ENCODE results near the gene DNAH7.
"Not testable (repeated sequence)": the region's sequence is repeated elsewhere in the genome, so short reads cannot be mapped to it uniquely, and the experiment has no call there.

The DNAH7 gene

DNA sequence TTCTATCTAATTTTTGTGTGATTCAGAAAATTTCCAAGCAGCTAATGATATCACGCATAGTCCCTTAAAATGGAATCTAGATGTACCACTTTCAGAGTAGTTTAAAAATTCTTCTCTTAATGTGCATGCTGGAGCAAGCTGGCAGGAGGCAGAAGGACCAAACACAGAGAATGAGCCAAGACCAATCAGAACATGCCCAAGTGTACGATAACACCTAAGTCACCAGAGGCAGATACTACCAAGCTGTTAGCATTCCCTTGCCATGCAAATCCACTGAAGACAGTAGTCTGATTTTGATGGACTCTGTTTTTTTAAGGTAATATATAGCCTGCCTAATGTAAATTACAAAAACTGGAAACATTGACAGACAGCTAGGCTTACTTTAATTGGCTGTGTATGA is 109.3 kb downstream of the DNAH7 start:
- no peak for DNase-seq

GRCh38 chr2:195956725-195957124 is 111.9 kb downstream of the DNAH7 start:
- DNase-seq = no peak

DNA sequence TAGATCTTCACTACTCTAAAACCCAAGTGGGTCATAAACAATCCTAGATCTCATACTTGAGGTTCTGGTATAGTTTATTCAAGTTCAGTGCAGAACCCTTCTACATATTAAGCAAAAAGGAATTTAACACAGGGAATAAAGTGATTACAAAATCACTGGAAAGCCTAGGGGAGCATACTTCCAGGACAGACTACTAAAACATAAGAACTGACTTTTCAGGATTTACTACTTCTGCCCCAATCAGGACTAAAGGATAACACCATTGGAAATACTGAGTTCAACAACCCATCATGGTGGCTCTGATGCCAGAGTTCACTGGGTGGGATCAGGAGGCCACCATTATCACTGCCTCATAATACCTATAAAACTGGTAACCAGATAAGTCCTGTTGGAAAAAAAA is 123.6 kb downstream of the DNAH7 start:
- no peak for DNase-seq

GRCh38 chr2:195937176-195937575 is 131.5 kb downstream of the DNAH7 start:
- DNase-seq = no peak

- no peak for DNase-seq
Measured at GRCh38 chr2:195934484-195934883, 134.2 kb downstream of the DNAH7 start.

- no peak for DNase-seq
Measured at GRCh38 chr2:195929531-195929930, 139.1 kb downstream of the DNAH7 start.

- no peak for DNase-seq
Measured at GRCh38 chr2:195925120-195925519, 143.5 kb downstream of the DNAH7 start.

GRCh38 chr2:195923889-195924288 is 144.7 kb downstream of the DNAH7 start:
- no peak for DNase-seq

GRCh38 chr2:195917021-195917600 is 151.5 kb downstream of the DNAH7 start:
- DNase-seq = not testable (repeated sequence)

DNA sequence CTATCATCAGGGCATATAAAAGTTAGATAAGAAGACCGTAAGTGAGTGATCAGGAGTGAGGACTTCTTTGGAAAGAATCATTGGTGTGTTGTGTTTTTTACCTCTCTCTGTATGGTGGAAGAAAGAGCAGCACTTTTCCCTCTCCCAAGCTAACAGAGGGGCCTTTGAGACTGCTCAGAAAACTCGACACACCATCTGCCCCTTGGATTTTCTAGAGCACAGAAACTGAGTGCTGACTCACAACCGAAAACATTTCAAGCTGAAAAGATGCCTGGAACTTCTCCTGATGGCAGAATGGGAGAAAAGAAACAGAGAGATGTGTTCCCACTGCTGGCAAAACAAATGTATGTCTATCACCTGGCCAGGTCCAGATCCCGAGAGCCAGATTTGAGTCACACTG is 156.6 kb downstream of the DNAH7 start:
- no peak for DNase-seq

DNA sequence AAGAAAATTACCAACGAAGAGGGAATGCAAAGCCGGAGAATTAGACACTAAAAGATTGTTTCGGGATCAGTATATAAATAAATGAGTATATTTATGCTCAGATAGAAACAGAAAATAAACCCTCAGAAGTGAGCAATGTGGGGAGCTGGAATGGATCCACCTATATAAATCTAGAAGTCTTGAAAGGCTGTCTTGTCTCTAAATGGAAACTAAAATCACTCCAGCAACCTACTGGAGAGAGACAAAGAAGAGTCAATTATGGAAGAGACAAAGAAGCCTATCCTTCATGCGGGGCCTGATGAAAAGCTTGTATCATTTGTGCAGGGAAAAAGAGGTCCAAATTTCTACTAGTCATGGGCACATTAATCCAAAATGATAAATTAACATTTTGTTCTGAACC is 158.1 kb downstream of the DNAH7 start:
- no peak for DNase-seq

DNA sequence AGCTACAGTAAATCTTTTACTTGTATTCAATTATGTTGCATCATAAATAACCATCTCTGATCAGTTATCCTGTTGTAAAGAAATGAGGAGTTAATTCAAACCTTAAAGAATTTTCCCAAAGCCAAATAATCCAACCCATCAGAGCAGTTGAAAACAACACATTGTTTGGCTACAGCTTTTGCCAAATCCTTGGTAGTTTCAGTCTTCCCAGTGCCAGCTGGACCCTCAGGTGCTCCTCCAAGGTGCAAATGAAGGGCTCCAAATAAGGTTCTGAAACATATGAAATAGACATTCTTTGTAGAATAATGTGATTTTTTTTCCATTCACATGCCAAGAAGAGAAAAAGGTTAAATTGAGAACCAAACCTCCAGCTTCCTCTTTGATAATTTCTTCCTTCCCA is 158.7 kb downstream of the DNAH7 start:
- DNase-seq = no peak

GRCh38 chr2:195907474-195907873 is 161.2 kb downstream of the DNAH7 start:
- DNase-seq = no peak

DNA sequence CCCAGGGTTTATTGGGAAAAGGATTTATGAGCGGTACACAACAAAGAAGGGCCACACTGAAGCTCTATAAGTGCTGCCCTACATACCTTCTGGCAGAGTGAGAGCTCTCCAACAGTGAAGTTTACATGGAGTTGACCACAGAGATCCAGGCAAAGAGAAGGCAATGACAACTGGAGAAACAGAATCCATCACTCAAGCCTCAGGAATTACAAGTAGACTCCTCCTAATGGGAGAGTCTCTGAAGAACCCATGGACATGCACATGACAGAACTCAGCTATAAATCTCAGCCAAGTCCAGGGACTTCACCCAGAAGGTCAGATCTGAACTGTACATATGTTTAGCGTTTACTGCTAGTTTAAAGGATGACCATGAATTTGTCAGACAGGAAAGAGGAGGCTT is 164.7 kb downstream of the DNAH7 start:
- no peak for DNase-seq

DNA sequence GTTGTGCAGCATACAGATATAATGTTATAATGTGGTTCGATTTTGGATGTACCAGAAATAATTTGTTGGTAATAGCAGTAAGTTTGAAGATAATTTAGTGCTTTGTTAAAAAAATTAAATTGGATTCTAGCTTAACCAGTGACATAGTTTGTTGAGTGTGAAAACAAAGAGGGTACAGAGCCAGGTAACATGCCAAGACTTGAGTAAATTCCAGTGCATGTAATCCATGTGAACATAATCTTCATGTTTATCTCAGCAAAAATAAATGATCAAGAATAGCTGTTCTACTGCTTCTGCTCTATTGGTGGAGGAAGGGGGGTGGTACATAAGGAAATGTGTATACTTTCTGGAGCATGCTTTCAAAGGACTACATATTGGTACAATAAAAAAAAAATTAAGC is 165.8 kb downstream of the DNAH7 start:
- DNase-seq = no peak

DNA sequence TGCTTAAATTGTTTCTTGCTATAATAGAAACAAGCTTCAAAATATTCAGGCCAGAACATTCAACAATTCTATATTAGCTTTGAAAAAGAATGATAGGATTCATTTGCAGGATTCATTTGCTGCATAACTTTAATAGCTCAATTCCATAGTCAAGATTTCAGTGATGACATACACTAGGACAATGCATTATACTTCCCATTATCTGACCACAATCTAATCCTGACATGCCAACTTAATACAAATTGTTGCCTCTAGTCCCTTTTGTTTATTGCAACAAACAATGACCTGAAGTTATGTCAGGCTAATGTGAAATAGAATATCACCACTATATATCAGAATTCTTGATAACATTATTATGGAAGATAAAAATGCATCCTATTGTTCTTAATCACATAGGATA is 169.4 kb downstream of the DNAH7 start:
- DNase-seq = no peak

DNA sequence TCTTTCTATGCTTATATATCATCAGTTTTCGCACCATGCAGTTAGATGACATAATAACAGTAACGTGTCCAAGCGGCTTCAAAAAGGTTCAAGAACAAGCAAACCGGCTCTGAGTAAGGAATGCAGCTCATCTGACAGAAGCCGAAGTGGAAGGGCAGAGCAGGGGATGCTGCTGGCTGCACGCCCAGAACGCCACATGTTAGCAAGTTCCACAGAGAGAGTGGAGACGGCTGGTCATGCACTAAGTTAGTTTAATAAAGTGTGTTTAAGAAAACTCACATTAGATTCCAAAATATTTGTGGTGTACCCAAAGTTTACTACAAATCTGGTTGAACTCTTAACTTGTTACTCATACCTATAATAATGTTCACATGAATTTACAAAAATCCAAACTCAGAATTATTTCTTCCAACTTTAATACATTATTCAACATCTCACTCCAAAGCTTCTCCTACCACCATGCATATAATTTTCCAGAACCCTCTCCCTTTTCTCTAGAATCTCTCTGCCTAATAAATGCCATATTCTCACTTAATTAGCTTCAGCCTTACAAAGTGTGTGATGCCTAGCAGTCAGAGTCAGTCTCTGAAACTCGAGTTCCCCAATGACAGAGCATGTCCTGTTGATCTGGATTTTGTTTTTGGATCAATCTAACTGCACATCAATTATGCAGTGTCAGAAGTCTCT is 170.0 kb downstream of the DNAH7 start:
- peak; percentile 82 for DNase-seq

DNA sequence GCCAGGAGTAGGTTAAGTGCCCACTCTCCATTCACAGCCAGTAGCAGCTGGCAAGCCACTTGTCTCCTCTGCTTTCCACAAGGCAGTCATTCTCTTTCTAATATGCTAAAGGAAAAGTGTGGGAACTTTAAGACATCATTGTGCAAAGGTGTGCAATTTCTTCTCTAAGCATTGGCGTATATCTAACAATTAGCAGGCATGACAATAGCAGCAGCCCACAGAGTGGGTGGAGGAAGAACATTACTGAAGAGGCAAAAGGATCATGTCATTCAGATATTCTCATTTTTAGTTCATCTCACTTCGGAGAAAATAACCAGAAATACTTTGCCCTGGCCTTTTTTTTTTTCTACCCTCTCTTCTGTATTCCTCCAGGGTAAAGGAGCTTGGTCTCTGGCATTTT is 177.6 kb downstream of the DNAH7 start:
- no peak for DNase-seq

DNA sequence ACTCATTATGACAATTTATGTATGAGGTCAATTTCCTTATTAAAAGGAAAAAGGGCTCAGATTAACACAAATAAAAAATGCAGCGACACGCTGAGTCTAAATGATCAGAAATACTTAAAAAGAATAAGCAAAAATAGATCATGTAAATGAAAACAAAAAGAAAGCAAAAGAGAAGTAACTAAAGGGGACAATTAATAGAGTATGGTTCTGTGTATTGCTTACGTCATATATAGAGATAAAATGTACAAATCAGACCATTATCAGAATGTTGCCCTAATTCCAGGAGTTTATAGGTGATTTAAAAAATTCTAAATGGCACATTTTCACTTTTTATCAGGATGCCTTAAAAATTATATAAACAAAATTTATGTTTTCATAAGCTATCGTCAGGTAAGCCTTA is 189.5 kb downstream of the DNAH7 start:
- DNase-seq = no peak

- DNase-seq = no peak
Measured at GRCh38 chr2:195871326-195871725, 197.3 kb downstream of the DNAH7 start.

DNA sequence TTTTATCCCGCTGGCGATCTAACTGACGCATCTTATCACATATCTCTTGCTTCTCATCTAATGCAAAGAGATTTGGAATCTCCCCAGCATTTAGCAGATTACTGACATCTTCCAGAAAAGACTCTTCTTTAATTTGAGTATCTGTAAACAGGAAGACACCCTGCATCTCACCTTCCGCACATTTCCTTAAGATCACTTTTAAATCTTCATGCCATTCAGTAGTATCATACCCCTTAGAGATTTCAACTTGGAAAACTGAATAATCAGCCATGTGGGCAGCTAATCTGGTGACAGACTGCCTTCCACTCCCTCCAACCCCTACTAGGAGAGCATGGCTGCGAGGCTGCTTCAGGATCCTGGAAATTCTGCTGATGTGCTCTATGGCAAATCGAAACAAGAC is 204.3 kb downstream of the DNAH7 start:
- no peak for DNase-seq

DNA sequence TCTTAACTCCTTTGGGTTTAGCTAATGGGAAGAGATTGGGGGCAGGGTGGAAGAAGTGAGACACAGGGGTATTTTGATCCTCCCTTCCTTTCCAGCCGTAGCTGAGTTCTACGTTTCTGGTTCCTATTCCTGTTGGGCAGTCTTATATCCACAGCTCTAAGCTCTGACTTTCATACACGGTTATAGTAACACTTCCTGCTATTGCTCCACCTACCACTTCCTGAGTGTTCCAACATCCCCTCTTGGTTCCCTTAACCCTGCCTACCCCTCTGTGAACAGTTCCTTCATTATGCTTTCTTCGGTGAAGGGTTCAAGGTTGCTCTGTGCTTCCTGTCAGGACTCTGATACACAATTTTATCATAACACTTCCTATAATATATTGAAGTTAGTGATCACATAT is 205.1 kb downstream of the DNAH7 start:
- DNase-seq = no peak

DNA sequence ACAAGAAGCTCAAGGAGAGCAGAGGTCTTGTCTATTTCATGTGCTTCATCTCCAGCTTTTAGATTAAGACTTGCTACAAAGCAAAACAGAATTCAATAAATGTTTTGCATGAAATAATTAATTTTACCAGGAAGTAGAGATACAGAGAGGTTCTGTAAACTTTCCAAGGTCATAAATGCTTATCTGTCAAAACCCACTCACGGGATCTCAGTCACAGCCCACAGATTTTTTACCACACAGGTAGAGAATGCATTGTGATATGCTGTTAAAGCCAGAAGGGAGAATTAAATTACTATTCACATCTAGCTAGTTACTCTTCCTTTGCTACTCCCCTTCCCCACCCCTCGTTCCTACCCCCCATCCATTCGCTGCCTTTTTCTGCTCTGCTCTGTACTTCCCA is 205.5 kb downstream of the DNAH7 start:
- DNase-seq = no peak

- DNase-seq = no peak
Measured at GRCh38 chr2:195861821-195862220, 206.8 kb downstream of the DNAH7 start.

GRCh38 chr2:195859513-195859912 is 209.1 kb downstream of the DNAH7 start:
- no peak for DNase-seq

Data from midbrain (tissue), 1 donor.